Muscle of leg (tissue), 11 donors: ENCODE results near the gene OLR1. TPM values are rescaled to one million over a fixed set of nuclear protein-coding genes. Genes with fewer than 3 reads are reported as not detected.

Experiments
- DNase-seq: peaks from one replicate; pipeline ENCODE4 v3.0.0; 2013
- H3K27ac ChIP-seq: one replicate; pipeline ENCODE4 v1.5.1; 2013; ENCODE audit warnings: mild to moderate bottlenecking, low read length, control low read depth
- H3K27me3 ChIP-seq: one replicate; pipeline ENCODE4 v1.6.1; 2013; ENCODE audit warnings: low read length; ENCODE audit not compliant: control insufficient read depth, insufficient read depth
- H3K36me3 ChIP-seq: one replicate; pipeline ENCODE4 v1.6.1; 2013; ENCODE audit warnings: low read length; ENCODE audit not compliant: control insufficient read depth, insufficient read depth
- H3K4me1 ChIP-seq: one replicate; pipeline ENCODE4 v1.6.1; 2013; ENCODE audit warnings: low read length; ENCODE audit not compliant: control insufficient read depth, insufficient read depth
- H3K4me3 ChIP-seq: one replicate; pipeline ENCODE4 v1.5.1; 2013; ENCODE audit warnings: low read length, control low read depth
- H3K9me3 ChIP-seq: replicated peaks from 2 replicates; pipeline ENCODE4 v1.6.1; 2013; ENCODE audit warnings: low read depth, low read length; ENCODE audit not compliant: control insufficient read depth
- WGBS: methylation state at CpG from one replicate; pipeline ENCODE4 v1.1.5; 2013; ENCODE audit warnings: missing lambda C conversion rate; ENCODE audit not compliant: insufficient coverage; 5-methylcytosine and 5-hydroxymethylcytosine counted together
- polyA plus RNA-seq, 8 donors: library from polyadenylated mRNA; unstranded; fragments of 120-200 nt; gene quantifications; one replicate each; pipeline versions ENCODE4 v1.2.1 to v1.2.3, GENCODE V29; 2013; ENCODE audit warnings: inconsistent platforms in 1 of 8, low replicate concordance in 1 of 8; ENCODE audit not compliant: insufficient read length in 8 of 8, insufficient read depth in 1 of 8
- total RNA-seq: library from RNA; stranded (reverse); fragments of 120-200 nt; gene quantifications from one replicate; pipeline ENCODE4 v1.2.4, GENCODE V29; 2013

OLR1 gene
- total and polyA plus RNA-seq, 9 donors = 0.13 to 2.0 (median 0.56) TPM

DNA sequence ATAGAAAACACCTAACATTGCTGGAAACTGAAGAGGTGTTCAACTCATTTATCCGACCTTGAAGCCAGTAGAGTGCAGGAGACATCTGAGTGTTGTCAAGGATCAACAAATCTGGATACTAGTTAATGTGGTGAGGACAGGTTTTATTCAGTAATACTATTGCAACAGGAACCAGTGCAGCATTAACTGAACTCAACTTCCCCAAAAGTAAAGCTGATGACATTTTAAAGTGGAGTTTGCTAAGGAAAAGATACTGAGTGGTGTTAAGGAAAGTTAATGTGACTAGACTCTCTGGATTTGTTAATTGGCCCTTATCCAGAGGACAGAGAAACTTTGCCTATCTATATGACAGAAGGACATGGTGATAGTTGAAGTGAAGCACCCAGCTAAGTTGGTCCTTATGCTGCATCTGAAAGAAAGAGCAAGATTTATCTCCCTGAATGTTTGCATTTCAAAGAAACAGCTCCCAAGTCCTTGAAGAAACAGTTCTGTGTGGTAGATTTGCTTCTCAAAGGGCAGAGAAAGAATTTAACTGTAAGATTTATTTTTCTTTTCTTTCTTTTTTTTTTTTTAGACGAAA is 40.7 kb downstream of the OLR1 start:
- no peak overlapping the region for H3K27ac ChIP-seq
- H3K9me3 ChIP-seq = no peaks in the 10 kb centered on the region
- DNase-seq = peak; percentile 20
- no peaks in the 10 kb centered on the region for H3K27me3 ChIP-seq
- no peaks in the 10 kb centered on the region for H3K4me1 ChIP-seq
- no peaks in the 10 kb centered on the region for H3K36me3 ChIP-seq
- WGBS = no CpG with 5 or more reads among the region's 2 CpGs
- H3K4me3 ChIP-seq = no peak overlapping the region

DNA sequence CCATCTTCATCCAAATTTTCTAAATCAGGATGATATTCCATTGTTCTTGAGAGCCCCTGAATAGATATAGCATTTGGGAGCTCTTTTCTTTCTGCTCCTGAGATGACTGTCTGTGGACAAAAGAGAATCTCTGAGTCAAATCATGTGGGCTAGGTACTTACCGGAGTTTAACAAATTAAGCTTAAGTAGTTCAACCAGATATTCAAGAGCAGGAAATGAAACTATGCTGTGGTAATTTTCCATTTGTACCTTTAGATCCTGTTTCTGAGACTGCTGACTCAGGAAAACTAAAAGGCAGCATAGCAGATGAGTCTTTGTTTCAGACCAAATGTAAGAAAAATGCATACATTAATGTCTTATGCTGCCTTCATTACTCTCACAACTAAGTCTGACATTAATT is 41.9 kb downstream of the OLR1 start, which contains the start of gene CLEC7A:
TSS of gene CLEC7A (minus strand) at position 158 of the 400 bp plus-strand sequence. CDS start at position 41, 117 bp downstream.
- peak within 1 kb of the TSS; percentile 60 for H3K27ac ChIP-seq
- H3K36me3 ChIP-seq = no peaks in the 10 kb centered on the region
- peak; percentile 65 for DNase-seq
- no peaks in the 10 kb centered on the region for H3K4me1 ChIP-seq
- H3K4me3 ChIP-seq = peak within 1 kb of the TSS; percentile 9
- no CpG with 5 or more reads among the region's 1 CpG for WGBS
- no peaks in the 10 kb centered on the region for H3K9me3 ChIP-seq
- H3K27me3 ChIP-seq = no peaks in the 10 kb centered on the region

DNA sequence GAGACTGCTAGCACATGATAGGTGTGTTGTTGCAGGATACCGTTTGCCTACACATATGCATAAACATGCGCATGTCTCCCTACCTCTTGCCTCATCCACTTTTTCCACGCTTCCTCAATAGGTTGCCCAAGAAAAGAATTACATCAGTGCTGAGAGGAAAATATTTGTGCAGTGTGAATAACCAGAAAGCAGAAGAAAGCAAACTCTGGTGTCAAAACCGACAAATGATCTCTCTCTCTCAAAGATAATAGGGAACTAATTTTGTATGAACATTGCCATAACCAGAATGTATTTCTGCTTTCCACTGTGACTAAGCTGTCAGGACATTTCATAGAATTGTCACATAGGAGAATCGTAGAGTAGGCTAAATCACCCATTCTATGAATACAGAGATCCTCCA is 43.2 kb downstream of the OLR1 start:
- no peak overlapping the region for H3K4me3 ChIP-seq
- H3K36me3 ChIP-seq = no peaks in the 10 kb centered on the region
- H3K27me3 ChIP-seq = no peaks in the 10 kb centered on the region
- peak; percentile 81 for DNase-seq
- H3K4me1 ChIP-seq = no peaks in the 10 kb centered on the region
- peak overlapping the region; percentile 60 for H3K27ac ChIP-seq
- WGBS = no CpG with 5 or more reads among the region's 5 CpGs
- no peaks in the 10 kb centered on the region for H3K9me3 ChIP-seq

DNA sequence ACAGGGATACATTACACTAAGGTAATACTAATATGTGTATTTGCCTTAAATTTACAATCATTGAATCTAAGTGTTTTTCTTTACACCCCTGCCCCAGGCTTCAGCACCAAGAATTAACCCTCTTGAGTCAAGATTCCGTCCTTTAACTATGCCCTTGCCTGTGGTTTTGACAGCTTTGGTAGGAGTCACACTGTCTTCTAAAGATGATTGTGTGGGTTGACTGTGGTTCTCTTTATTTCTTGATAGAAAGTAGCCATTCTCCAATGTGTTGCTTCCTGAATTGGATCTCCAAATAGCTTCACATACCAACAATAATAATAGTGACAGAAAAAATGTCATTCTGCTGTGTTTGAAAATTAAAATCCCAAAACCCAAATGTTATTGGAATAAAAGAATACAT is 45.5 kb downstream of the OLR1 start:
- Histone ChIP-seq H3K4me3 (no peak overlapping the region), H3K27me3 (no peaks in the 10 kb centered on the region), H3K9me3 (no peaks in the 10 kb centered on the region), H3K27ac (no peak overlapping the region), H3K36me3 (no peaks in the 10 kb centered on the region), H3K4me1 (no peaks in the 10 kb centered on the region)
- DNase-seq = no peak
- no CpG with 5 or more reads among the region's 1 CpG for WGBS

DNA sequence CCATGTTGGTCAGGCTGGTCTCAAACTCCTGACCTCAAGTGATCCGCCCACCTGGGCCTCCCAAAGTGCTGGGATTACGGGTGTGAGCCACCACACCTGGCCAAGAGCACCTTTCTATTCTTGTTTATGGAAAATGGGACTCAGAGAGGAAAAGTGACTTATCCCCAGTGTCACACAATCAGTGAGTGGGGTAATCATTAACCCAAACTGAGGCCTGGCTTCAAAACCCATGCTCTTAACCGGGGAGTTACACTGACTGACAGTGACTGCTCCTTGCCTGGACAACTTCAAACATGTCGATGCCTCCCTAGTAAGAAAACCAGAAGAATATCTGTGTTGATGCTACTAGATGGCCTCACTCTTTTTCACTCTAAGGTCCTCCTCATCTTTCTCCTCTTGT is 49.2 kb downstream of the OLR1 start:
- WGBS = no CpG with 5 or more reads among the region's 4 CpGs
- DNase-seq = no peak
- Histone ChIP-seq H3K9me3 (no peaks in the 10 kb centered on the region), H3K27me3 (no peaks in the 10 kb centered on the region), H3K4me3 (no peak overlapping the region), H3K27ac (no peak overlapping the region), H3K36me3 (no peaks in the 10 kb centered on the region), H3K4me1 (no peaks in the 10 kb centered on the region)

DNA sequence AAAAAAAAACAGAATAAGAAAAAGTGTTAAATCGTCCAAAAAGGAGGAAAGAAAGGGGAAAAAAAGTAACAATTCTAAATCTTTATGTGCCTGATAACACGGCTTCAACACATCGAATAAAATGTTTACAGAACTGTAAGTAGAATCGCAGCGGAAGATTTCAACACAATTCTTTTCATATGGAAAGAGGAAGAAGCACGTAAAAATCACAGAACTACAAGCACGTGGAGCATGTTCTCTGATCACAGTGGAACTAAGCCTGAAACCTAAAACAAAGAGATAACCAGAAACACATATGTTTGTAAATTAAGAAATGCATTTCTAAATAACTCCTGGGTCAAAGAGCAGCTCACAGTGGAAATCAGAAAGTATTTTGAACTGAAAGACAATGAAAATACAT is 50.7 kb downstream of the OLR1 start:
- H3K27me3 ChIP-seq = no peaks in the 10 kb centered on the region
- H3K9me3 ChIP-seq = no peaks in the 10 kb centered on the region
- no peak overlapping the region for H3K27ac ChIP-seq
- DNase-seq = peak; percentile 71
- H3K4me3 ChIP-seq = no peak overlapping the region
- no CpG with 5 or more reads among the region's 7 CpGs for WGBS
- H3K4me1 ChIP-seq = no peaks in the 10 kb centered on the region
- no peaks in the 10 kb centered on the region for H3K36me3 ChIP-seq

DNA sequence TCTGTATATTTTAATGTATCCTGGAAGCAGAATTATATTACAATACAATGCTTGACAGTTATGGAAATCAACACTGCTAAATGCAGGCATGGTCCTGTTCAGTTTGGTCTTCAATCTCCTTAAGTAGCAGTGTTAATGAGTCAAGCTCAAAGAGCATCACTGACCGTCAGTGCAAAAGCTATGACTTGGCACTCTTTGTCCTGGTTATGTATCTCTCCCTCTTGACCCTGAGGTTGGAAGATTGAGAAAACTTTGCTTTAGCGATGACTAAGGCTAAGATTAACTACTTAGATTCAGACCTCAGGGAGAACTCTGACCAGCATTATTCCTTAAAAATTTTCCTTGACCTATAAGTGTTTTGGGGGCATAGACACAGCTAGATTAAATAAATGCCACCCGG is 52.9 kb downstream of the OLR1 start:
- H3K4me3 ChIP-seq = no peak overlapping the region
- H3K4me1 ChIP-seq = no peaks in the 10 kb centered on the region
- H3K27me3 ChIP-seq = no peaks in the 10 kb centered on the region
- no CpG with 5 or more reads among the region's 3 CpGs for WGBS
- no peak for DNase-seq
- H3K27ac ChIP-seq = no peak overlapping the region
- no peaks in the 10 kb centered on the region for H3K9me3 ChIP-seq
- H3K36me3 ChIP-seq = no peaks in the 10 kb centered on the region

DNA sequence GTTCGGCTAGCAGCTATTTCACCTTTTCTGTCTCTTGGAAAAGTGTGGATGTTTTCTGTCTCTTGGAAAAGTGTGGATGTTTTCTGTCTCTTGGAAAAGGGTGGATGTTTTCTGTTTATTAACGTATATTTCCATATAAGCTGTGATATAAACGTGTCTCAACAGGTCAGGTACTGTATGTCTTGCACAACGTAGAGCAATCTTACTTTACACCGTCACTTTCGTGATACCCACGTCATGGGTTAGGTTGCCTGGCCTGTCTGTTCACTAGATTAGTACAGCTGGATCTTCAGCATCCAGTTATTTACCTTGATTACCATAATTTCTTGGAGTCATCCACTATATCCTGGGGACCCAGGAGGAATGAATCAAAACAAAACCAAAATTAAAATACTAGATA is 56.0 kb downstream of the OLR1 start:
- 92% methylated on average over 6 of the region's 7 CpGs for WGBS
- H3K4me1 ChIP-seq = no peaks in the 10 kb centered on the region
- H3K36me3 ChIP-seq = no peaks in the 10 kb centered on the region
- H3K9me3 ChIP-seq = peaks cover 3% of the 10 kb centered on the region
- no peak overlapping the region for H3K4me3 ChIP-seq
- no peaks in the 10 kb centered on the region for H3K27me3 ChIP-seq
- no peak overlapping the region for H3K27ac ChIP-seq
- no peak for DNase-seq

DNA sequence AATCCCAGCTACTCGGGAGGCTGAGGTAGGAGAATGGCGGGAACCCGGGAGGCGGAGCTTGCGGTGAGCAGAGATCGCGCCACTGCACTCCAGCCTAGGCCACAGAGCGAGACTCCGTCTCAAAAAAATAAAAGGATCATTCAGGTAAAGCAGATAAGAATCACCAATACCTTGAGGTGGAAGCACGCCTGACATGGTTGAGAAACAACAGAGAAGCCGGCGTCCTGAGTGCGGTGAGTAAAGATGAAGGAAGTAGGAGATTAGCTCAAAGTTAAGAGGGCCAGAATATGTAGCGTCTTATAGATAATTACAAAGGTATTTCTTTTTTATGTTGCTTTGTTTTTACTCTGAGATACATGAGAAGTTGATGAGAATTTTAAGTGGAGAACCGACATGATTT is 56.6 kb downstream of the OLR1 start:
- H3K27ac ChIP-seq = no peak overlapping the region
- no peak for DNase-seq
- no peaks in the 10 kb centered on the region for H3K36me3 ChIP-seq
- WGBS = 86% methylated on average over 14 of the region's 15 CpGs
- H3K9me3 ChIP-seq = peaks cover 3% of the 10 kb centered on the region
- H3K4me3 ChIP-seq = no peak overlapping the region
- H3K4me1 ChIP-seq = no peaks in the 10 kb centered on the region
- H3K27me3 ChIP-seq = no peaks in the 10 kb centered on the region

DNA sequence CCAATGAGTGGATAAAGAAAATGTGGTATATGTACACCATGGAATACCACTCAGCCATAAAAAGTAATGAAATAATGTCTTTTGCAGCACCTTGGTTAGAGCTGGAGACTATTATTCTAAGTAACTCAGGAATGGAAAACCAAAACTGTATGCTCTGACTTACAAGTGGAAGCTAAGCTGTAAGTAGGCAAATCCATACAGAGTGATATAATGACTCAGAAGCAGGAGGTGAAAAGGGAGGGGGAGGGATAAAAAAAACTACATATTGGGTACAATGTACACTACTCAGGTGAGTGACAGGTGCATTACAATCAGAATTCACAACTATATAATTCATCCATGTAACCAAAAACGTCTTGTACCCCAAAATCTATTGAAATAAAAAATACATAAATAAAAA is 58.0 kb downstream of the OLR1 start:
- DNase-seq = no peak
- no CpG with 5 or more reads among the region's 1 CpG for WGBS
- H3K4me1 ChIP-seq = no peaks in the 10 kb centered on the region

DNA sequence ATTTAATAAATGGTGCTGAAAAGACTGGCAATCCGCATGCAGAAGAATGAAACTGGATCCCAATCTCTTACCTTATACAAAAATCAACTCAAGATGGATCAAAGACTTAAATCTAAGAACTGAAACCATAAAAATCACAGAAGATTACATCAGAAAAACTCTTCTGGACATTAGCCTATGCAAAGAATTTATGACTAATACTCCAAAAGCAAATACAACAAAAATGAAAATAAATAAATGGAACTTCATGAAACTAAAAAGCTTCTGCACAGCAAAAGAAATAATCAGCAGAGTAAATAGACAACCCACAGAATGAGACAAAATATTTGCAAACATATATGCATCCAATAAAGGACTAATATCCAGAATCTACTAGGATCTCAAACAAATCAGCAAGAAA is 58.9 kb downstream of the OLR1 start:
- Histone ChIP-seq H3K27me3 (no peaks in the 10 kb centered on the region), H3K4me3 (no peak overlapping the region), H3K27ac (no peak overlapping the region), H3K36me3 (no peaks in the 10 kb centered on the region), H3K9me3 (peaks cover 3% of the 10 kb centered on the region), H3K4me1 (no peaks in the 10 kb centered on the region)
- no CpG with 5 or more reads among the region's 1 CpG for WGBS
- DNase-seq = no peak

More for the DNA sequence above, 58.0 kb downstream of the OLR1 start:
- Histone ChIP-seq H3K36me3 (no peaks in the 10 kb centered on the region), H3K27me3 (no peaks in the 10 kb centered on the region), H3K9me3 (peaks cover 3% of the 10 kb centered on the region), H3K4me3 (no peak overlapping the region), H3K27ac (no peak overlapping the region)
